ENCODE results near the gene PLPP6.

Gene PLPP6

GRCh38 chr9:4666042-4666699, 4.1 kb downstream of the PLPP6 start, which contains the start of gene SPATA6L:
Gene SPATA6L (minus strand): TSS chr9:4666480. CDS start chr9:4666250, 230 bp downstream.
- ChIA-PET POLR2A (interaction anchor here (1.2 to 2.5 kb wide), 2 partner anchors 13 to 16 kb away, joined by 3 to 14 read pairs; partner anchors contain the start of gene CDC37L1), CTCF (interaction anchor here (0.9 to 1.1 kb wide), 2 partner anchors 9 to 13 kb away, joined by 3 read pairs; partner anchors contain the start of gene CDC37L1)
- TF ChIP-seq LEF1 (IDR thresholded peaks at IDR 0.05; ENCODE audit: borderline replicate concordance) = no peak
- TF ChIP-seq FOXM1 (IDR thresholded peaks at IDR 0.05; ENCODE audit: borderline replicate concordance) = no peak
- TF ChIP-seq PKNOX1 (IDR thresholded peaks at IDR 0.05) = no peak
- TF ChIP-seq ELF4 (IDR thresholded peaks at IDR 0.05) = no peak
- no peak for TF ChIP-seq NFRKB (IDR thresholded peaks at IDR 0.05)
- TF ChIP-seq ZNF384 (IDR thresholded peaks at IDR 0.05) = no peak
- no peak for TF ChIP-seq ARNT (IDR thresholded peaks at IDR 0.05)
- TF ChIP-seq SUZ12 (IDR thresholded peaks at IDR 0.05) = no peak
- no peak for TF ChIP-seq TARDBP (IDR thresholded peaks at IDR 0.05)
- TF ChIP-seq HDGF (IDR thresholded peaks at IDR 0.05; ENCODE audit: borderline replicate concordance) = no peak
- no peak for TF ChIP-seq L3MBTL2 (conservative IDR thresholded peaks at IDR 0.05)
- no peak for TF ChIP-seq FOXK2 (IDR thresholded peaks at IDR 0.05)
- no peak for TF ChIP-seq CTBP1 (IDR thresholded peaks at IDR 0.05; ENCODE audit: borderline replicate concordance)
- no peak for TF ChIP-seq SP1 (IDR thresholded peaks at IDR 0.05)
- TF ChIP-seq BHLHE40 (IDR thresholded peaks at IDR 0.05; ENCODE audit: borderline replicate concordance) = no peak
- no peak for TF ChIP-seq FOXA1 (IDR thresholded peaks at IDR 0.05)
- DNase-seq (ENCODE audit: extremely low spot score) = no peak

- CTCF ChIA-PET = no interaction called here
- no peak for DNase-seq (ENCODE audit: extremely low spot score)
Measured at GRCh38 chr9:4667681-4668080, 5.6 kb downstream of the PLPP6 start.

GRCh38 chr9:4668604-4669003, 6.5 kb downstream of the PLPP6 start:
- ChIA-PET CTCF (no interaction called here), POLR2A (no interaction called here)
- DNase-seq (ENCODE audit: extremely low spot score) = no peak
- no peak for TF ChIP-seq L3MBTL2 (conservative IDR thresholded peaks at IDR 0.05)
- no peak for TF ChIP-seq HDGF (IDR thresholded peaks at IDR 0.05; ENCODE audit: borderline replicate concordance)
- no peak for TF ChIP-seq BHLHE40 (IDR thresholded peaks at IDR 0.05; ENCODE audit: borderline replicate concordance)

More at GRCh38 chr9:4667681-4668080, 5.6 kb downstream of the PLPP6 start:
- POLR2A ChIA-PET = no interaction called here
- TF ChIP-seq ELF4 (IDR thresholded peaks at IDR 0.05) = no peak
- TF ChIP-seq ZNF384 (IDR thresholded peaks at IDR 0.05) = no peak
- TF ChIP-seq TARDBP (IDR thresholded peaks at IDR 0.05) = no peak
- TF ChIP-seq ARNT (IDR thresholded peaks at IDR 0.05) = no peak
- TF ChIP-seq SP1 (IDR thresholded peaks at IDR 0.05) = no peak
- TF ChIP-seq FOXM1 (IDR thresholded peaks at IDR 0.05; ENCODE audit: borderline replicate concordance) = no peak
- no peak for TF ChIP-seq L3MBTL2 (conservative IDR thresholded peaks at IDR 0.05)
- no peak for TF ChIP-seq PKNOX1 (IDR thresholded peaks at IDR 0.05)
- TF ChIP-seq LEF1 (IDR thresholded peaks at IDR 0.05; ENCODE audit: borderline replicate concordance) = no peak
- TF ChIP-seq BHLHE40 (IDR thresholded peaks at IDR 0.05; ENCODE audit: borderline replicate concordance) = no peak
- TF ChIP-seq FOXK2 (IDR thresholded peaks at IDR 0.05) = no peak
- no peak for TF ChIP-seq FOXA1 (IDR thresholded peaks at IDR 0.05)
- no peak for TF ChIP-seq CTBP1 (IDR thresholded peaks at IDR 0.05; ENCODE audit: borderline replicate concordance)

- CTCF ChIA-PET = interaction anchor here (0.6 kb wide), 1 partner anchor 93 kb away, joined by 3 read pairs; no protein-coding TSS in a partner anchor
- TF ChIP-seq CTBP1 (IDR thresholded peaks at IDR 0.05; ENCODE audit: borderline replicate concordance) (no peak), SP1 (IDR thresholded peaks at IDR 0.05) (no peak), SUZ12 (IDR thresholded peaks at IDR 0.05) (no peak), NFRKB (IDR thresholded peaks at IDR 0.05) (no peak), HDGF (IDR thresholded peaks at IDR 0.05; ENCODE audit: borderline replicate concordance) (no peak), ELF4 (IDR thresholded peaks at IDR 0.05) (no peak), TARDBP (IDR thresholded peaks at IDR 0.05) (no peak), FOXK2 (IDR thresholded peaks at IDR 0.05) (no peak), FOXA1 (IDR thresholded peaks at IDR 0.05) (no peak), LEF1 (IDR thresholded peaks at IDR 0.05; ENCODE audit: borderline replicate concordance) (no peak), FOXM1 (IDR thresholded peaks at IDR 0.05; ENCODE audit: borderline replicate concordance) (no peak)
- POLR2A ChIA-PET = no interaction called here
- DNase-seq (ENCODE audit: extremely low spot score) = no peak
Measured at GRCh38 chr9:4669890-4670289, 7.8 kb downstream of the PLPP6 start.

GRCh38 chr9:4670591-4670990, 8.5 kb downstream of the PLPP6 start:
- TF ChIP-seq L3MBTL2 (conservative IDR thresholded peaks at IDR 0.05) (no peak), ARNT (IDR thresholded peaks at IDR 0.05) (no peak), ZNF384 (IDR thresholded peaks at IDR 0.05) (no peak), HDGF (IDR thresholded peaks at IDR 0.05; ENCODE audit: borderline replicate concordance) (no peak), BHLHE40 (IDR thresholded peaks at IDR 0.05; ENCODE audit: borderline replicate concordance) (no peak), NFRKB (IDR thresholded peaks at IDR 0.05) (no peak)
- ChIA-PET POLR2A (no interaction called here), CTCF (interaction anchor here (0.6 kb wide), 1 partner anchor 92 kb away, joined by 3 read pairs; no protein-coding TSS in a partner anchor)
- no peak for DNase-seq (ENCODE audit: extremely low spot score)

GRCh38 chr9:4671737-4672136, 9.6 kb downstream of the PLPP6 start:
- ChIA-PET POLR2A (interaction anchor here (1.5 kb wide), 1 partner anchor 9 kb away, joined by 3 read pairs; no protein-coding TSS in a partner anchor), CTCF (no interaction called here)

More at GRCh38 chr9:4671737-4672136, 9.6 kb downstream of the PLPP6 start:
- TF ChIP-seq PKNOX1 (IDR thresholded peaks at IDR 0.05) = no peak
- no peak for TF ChIP-seq LEF1 (IDR thresholded peaks at IDR 0.05; ENCODE audit: borderline replicate concordance)
- TF ChIP-seq FOXK2 (IDR thresholded peaks at IDR 0.05) = no peak
- TF ChIP-seq CTBP1 (IDR thresholded peaks at IDR 0.05; ENCODE audit: borderline replicate concordance) = no peak
- TF ChIP-seq FOXA1 (IDR thresholded peaks at IDR 0.05) = no peak
- TF ChIP-seq FOXM1 (IDR thresholded peaks at IDR 0.05; ENCODE audit: borderline replicate concordance) = no peak
- no peak for TF ChIP-seq ZNF384 (IDR thresholded peaks at IDR 0.05)
- no peak for TF ChIP-seq ARNT (IDR thresholded peaks at IDR 0.05)
- no peak for TF ChIP-seq HDGF (IDR thresholded peaks at IDR 0.05; ENCODE audit: borderline replicate concordance)
- TF ChIP-seq BHLHE40 (IDR thresholded peaks at IDR 0.05; ENCODE audit: borderline replicate concordance) = no peak
- no peak for TF ChIP-seq SUZ12 (IDR thresholded peaks at IDR 0.05)
- TF ChIP-seq ELF4 (IDR thresholded peaks at IDR 0.05) = no peak
- no peak for TF ChIP-seq L3MBTL2 (conservative IDR thresholded peaks at IDR 0.05)
- no peak for TF ChIP-seq SP1 (IDR thresholded peaks at IDR 0.05)
- no peak for TF ChIP-seq TARDBP (IDR thresholded peaks at IDR 0.05)
- no peak for TF ChIP-seq NFRKB (IDR thresholded peaks at IDR 0.05)
- no peak for DNase-seq (ENCODE audit: extremely low spot score)
